LNCAP (cell line): ENCODE measurements around the gene ST3GAL6.

Source experiments
- CTCF ChIP-seq: fragments of 450-650 bp; IDR thresholded peaks from 2 replicates; pipeline ENCODE4 v1.5.1; 2017; ENCODE audit warnings: mild to moderate bottlenecking

The ST3GAL6 gene

GRCh38 chr3:98817547-98818041, 54.5 kb downstream of the ST3GAL6 start:
- peak; percentile 73 for TF ChIP-seq CTCF

DNA sequence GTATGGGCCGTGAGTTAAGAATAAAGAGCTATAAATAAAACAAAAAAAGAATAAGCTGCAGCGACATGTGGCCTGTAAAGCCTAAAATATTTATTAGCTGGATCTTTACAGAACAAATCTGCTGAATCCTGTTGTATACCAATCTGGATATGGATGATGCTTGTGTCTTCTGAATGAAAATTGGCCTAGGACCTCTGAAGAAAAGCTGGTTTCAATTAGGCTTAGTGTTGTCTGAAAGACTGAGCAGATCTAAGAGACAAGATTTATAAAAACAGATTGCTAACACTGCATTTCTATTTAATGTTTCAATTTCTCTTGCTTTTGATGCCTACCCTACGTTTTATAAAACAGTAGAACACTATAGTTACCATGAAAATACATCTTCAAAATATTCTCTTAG, 57.9 kb downstream of the ST3GAL6 start:
- TF ChIP-seq CTCF: no peak

DNA sequence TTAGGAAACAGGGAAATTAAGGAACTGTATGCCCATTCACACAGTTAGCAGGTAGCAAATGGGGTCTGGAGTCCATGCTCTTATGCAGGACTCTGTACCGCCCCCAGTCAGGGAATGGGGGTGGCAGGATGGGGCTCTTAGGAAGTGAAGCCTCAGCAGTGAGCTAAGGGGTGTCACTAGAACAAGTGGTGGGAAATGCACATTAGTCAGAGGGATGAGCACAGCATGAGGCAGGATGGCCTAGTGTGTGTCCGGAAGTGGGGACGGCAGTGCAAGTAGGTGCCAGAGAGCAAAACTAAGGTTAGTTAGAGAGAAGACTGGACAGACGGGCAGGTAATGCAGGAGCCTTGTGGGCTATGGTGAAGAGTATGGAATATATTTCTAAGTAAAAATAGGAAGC, 60.7 kb downstream of the ST3GAL6 start:
- TF ChIP-seq CTCF: no peak

DNA sequence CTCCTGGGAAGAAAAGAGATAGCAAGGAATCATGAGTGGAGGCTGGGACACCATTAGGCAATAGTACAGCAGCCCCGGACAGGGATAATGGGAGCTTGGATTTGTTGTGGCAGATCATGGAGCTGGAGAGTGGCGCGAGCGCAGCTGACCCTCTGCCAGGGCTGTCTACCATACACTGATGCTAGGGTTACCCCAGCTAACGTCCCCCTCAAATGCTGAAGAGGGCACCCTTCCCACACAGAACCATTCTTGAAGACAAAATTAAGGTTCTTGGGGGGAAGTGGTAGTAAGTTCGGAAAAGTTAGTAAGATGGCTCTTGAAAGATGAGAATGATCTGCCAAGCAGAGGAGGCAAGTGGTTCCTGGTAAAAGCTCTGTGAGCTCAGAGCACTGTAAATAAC, 61.1 kb downstream of the ST3GAL6 start:
- TF ChIP-seq CTCF: no peak

DNA sequence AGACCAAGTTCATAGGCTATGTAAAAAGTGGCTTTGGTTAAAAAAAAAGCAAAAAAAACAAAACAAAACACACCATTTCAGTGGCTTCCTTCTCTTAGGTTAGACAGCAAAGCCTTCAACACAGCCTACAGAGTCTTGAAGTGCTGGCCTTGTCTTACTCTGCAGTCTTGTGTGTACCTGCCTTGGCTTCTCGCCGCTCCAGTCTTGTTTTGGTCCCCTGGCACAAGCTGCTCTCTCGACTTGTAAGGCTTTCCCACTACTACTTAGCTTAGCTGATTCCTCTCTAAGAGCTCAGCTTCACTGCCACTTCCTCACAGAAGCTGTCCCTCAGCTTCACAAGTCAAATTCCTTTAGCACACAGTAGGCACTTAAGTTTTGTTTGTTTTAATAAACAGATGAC, 63.0 kb downstream of the ST3GAL6 start:
- TF ChIP-seq CTCF: no peak

DNA sequence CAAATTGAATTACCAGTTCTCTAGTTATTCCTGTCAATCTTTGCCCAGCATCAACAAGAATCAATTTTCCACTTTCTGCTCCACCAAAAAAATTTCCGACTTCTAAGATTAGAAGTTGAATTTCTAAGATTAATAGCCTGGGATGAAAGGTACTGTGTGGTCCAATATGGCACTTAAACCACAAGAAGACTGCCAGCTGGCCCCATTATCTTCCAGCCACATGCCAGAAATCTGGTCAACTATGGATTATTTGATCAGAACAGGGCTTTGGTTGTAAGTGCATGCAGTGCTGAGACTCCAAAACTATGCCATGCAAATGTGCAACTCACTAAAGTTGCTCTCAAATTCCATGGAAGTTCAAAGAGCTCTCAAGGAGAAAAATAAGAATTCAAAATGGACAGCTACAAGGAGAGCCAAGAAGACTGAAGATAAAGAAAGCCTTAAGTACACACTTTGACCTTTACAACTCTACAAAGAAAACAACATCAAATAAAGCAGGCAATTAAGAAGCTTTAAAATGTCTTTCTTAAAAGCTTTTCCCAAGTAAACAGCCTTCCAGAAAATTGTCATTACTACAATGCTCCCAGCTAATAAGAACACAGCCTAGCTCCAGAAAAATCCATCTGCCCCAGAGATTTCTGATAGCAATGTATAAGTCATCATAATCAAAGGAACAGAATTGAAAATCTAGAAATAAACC, 64.2 kb downstream of the ST3GAL6 start:
- TF ChIP-seq CTCF: no peak

GRCh38 chr3:98829246-98829832, 66.2 kb downstream of the ST3GAL6 start:
- no peak for TF ChIP-seq CTCF

GRCh38 chr3:98839846-98840245, 76.7 kb downstream of the ST3GAL6 start:
- TF ChIP-seq CTCF: no peak
